ENCODE measurements around the gene NYAP2. TPM values are rescaled to one million over a fixed set of nuclear protein-coding genes. Genes with fewer than 3 reads are reported as not detected.

The NYAP2 gene
- total and polyA plus RNA-seq, 10 of the 15 experiments (the other 5 are each of a cell fraction or from before 2014, with no cell fraction given), result 0.03 TPM; not detected in 9

DNA sequence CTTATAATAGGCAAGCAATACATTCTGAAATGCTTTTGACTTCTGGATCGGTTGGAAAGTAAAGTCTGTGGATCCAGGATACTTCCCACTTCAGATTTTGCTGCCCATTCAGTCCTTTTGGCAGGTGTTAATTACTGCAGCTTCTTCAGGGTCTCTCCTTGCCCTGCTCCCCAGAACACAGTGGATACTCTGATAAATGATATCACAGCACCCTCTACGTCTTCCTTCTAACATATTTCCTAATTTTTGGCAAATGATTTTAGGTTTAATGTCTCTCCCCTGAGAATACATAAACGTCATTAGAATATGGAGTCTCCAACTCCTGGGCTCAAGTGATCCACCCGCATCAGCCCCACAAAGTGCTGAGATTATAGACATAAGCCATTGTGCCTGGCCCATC is 249.8 kb downstream of the NYAP2 start (continued):
- TF ChIP-seq SUZ12 (IDR thresholded peaks at IDR 0.05; ENCODE audit: unreplicated experiment), result no peak
- TF ChIP-seq, protein P1, sequence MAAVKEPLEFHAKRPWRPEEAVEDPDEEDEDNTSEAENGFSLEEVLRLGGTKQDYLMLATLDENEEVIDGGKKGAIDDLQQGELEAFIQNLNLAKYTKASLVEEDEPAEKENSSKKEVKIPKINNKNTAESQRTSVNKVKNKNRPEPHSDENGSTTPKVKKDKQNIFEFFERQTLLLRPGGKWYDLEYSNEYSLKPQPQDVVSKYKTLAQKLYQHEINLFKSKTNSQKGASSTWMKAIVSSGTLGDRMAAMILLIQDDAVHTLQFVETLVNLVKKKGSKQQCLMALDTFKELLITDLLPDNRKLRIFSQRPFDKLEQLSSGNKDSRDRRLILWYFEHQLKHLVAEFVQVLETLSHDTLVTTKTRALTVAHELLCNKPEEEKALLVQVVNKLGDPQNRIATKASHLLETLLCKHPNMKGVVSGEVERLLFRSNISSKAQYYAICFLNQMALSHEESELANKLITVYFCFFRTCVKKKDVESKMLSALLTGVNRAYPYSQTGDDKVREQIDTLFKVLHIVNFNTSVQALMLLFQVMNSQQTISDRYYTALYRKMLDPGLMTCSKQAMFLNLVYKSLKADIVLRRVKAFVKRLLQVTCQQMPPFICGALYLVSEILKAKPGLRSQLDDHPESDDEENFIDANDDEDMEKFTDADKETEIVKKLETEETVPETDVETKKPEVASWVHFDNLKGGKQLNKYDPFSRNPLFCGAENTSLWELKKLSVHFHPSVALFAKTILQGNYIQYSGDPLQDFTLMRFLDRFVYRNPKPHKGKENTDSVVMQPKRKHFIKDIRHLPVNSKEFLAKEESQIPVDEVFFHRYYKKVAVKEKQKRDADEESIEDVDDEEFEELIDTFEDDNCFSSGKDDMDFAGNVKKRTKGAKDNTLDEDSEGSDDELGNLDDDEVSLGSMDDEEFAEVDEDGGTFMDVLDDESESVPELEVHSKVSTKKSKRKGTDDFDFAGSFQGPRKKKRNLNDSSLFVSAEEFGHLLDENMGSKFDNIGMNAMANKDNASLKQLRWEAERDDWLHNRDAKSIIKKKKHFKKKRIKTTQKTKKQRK (IDR thresholded peaks at IDR 0.05; ENCODE audit: low read depth, low read length), result no peak
- TF ChIP-seq SMAD1 (IDR thresholded peaks at IDR 0.05; ENCODE audit: low read depth, partially characterized antibody), result no peak
- TF ChIP-seq, protein P2, sequence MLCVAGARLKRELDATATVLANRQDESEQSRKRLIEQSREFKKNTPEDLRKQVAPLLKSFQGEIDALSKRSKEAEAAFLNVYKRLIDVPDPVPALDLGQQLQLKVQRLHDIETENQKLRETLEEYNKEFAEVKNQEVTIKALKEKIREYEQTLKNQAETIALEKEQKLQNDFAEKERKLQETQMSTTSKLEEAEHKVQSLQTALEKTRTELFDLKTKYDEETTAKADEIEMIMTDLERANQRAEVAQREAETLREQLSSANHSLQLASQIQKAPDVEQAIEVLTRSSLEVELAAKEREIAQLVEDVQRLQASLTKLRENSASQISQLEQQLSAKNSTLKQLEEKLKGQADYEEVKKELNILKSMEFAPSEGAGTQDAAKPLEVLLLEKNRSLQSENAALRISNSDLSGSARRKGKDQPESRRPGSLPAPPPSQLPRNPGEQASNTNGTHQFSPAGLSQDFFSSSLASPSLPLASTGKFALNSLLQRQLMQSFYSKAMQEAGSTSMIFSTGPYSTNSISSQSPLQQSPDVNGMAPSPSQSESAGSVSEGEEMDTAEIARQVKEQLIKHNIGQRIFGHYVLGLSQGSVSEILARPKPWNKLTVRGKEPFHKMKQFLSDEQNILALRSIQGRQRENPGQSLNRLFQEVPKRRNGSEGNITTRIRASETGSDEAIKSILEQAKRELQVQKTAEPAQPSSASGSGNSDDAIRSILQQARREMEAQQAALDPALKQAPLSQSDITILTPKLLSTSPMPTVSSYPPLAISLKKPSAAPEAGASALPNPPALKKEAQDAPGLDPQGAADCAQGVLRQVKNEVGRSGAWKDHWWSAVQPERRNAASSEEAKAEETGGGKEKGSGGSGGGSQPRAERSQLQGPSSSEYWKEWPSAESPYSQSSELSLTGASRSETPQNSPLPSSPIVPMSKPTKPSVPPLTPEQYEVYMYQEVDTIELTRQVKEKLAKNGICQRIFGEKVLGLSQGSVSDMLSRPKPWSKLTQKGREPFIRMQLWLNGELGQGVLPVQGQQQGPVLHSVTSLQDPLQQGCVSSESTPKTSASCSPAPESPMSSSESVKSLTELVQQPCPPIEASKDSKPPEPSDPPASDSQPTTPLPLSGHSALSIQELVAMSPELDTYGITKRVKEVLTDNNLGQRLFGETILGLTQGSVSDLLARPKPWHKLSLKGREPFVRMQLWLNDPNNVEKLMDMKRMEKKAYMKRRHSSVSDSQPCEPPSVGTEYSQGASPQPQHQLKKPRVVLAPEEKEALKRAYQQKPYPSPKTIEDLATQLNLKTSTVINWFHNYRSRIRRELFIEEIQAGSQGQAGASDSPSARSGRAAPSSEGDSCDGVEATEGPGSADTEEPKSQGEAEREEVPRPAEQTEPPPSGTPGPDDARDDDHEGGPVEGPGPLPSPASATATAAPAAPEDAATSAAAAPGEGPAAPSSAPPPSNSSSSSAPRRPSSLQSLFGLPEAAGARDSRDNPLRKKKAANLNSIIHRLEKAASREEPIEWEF (IDR thresholded peaks at IDR 0.05; ENCODE audit: insufficient replicate concordance, low read depth, low read length), result no peak
- TF ChIP-seq KAT2A (conservative IDR thresholded peaks at IDR 0.05; ENCODE audit: control insufficient read depth, low read depth, low read length), result no peak
- no peak for TF ChIP-seq RB1 (IDR thresholded peaks at IDR 0.05; ENCODE audit: borderline replicate concordance)
- TF ChIP-seq SMAD5 (IDR thresholded peaks at IDR 0.05; ENCODE audit: low read depth), result no peak

All from GM12878 (cell line).